GM23248 (cell line): Measurements from ENCODE around the gene GM2A. TPM values are rescaled to one million over a fixed set of nuclear protein-coding genes. Genes with fewer than 3 reads are reported as not detected.
A peak's percentile ranks its signal among the peaks of the same experiment; 100 is the strongest.

ENCODE experiments used
- DNase-seq: peaks from one replicate; pipeline ENCODE4 v3.0.0-alpha.2; 2015
- H2AFZ ChIP-seq: fragments of 200-600 bp; sonication (generic); 2 replicates; pipeline ENCODE4 v1.6.1; 2016; ENCODE audit warnings: antibody characterized with exemption
- H3F3A ChIP-seq: fragments of 200-600 bp; sonication (generic); 2 replicates; pipeline ENCODE4 v1.6.1; 2016; ENCODE audit warnings: mild to moderate bottlenecking, antibody characterized with exemption, mixed run types; ENCODE audit not compliant: insufficient read depth
- H3K27ac ChIP-seq: fragments of 200-600 bp; sonication (generic); 2 replicates; pipeline ENCODE4 v1.5.1; 2016; ENCODE audit warnings: mild to moderate bottlenecking
- H3K27me3 ChIP-seq: fragments of 200-600 bp; sonication (generic); replicated peaks from 2 replicates; pipeline ENCODE4 v1.6.1; 2016; ENCODE audit warnings: mild to moderate bottlenecking; ENCODE audit not compliant: insufficient read depth
- H3K36me3 ChIP-seq: fragments of 200-600 bp; sonication (generic); 2 replicates; pipeline ENCODE4 v1.6.1; 2016; ENCODE audit warnings: low read depth, mild to moderate bottlenecking
- H3K4me1 ChIP-seq: fragments of 200-600 bp; sonication (generic); 2 replicates; pipeline ENCODE4 v1.6.1; 2016; ENCODE audit warnings: mild to moderate bottlenecking; ENCODE audit not compliant: insufficient read depth
- H3K4me2 ChIP-seq: fragments of 200-600 bp; sonication (generic); one replicate; pipeline ENCODE4 v1.6.1; 2016; ENCODE audit warnings: mild to moderate bottlenecking; ENCODE audit not compliant: unreplicated experiment
- H3K4me3 ChIP-seq: fragments of 200-600 bp; sonication (generic); 2 replicates; pipeline ENCODE4 v1.5.1; 2016; ENCODE audit warnings: mild to moderate bottlenecking
- H3K79me2 ChIP-seq: fragments of 200-600 bp; sonication (generic); 2 replicates; pipeline ENCODE4 v1.6.1; 2016; ENCODE audit warnings: mild to moderate bottlenecking; ENCODE audit not compliant: insufficient read depth
- H3K9ac ChIP-seq: fragments of 200-600 bp; sonication (generic); 2 replicates; pipeline ENCODE4 v1.6.1; 2016; ENCODE audit warnings: mild to moderate bottlenecking
- H3K9me2 ChIP-seq: fragments of 200-600 bp; sonication (generic); 2 replicates; pipeline ENCODE4 v1.6.1; 2016; ENCODE audit warnings: mixed run types, mild to moderate bottlenecking, moderate library complexity; ENCODE audit not compliant: insufficient read depth
- H3K9me3 ChIP-seq: fragments of 200-600 bp; sonication (generic); one replicate; pipeline ENCODE4 v1.6.1; 2017; ENCODE audit warnings: low read depth
- H4K20me1 ChIP-seq: fragments of 200-600 bp; sonication (generic); 2 replicates; pipeline ENCODE4 v1.6.0; 2016; ENCODE audit not compliant: insufficient read depth
- EZH2 ChIP-seq: fragments of 200-600 bp; sonication (generic); IDR thresholded peaks from 2 replicates; pipeline ENCODE4 v1.6.1; 2018; ENCODE audit warnings: antibody characterized with exemption, mild to moderate bottlenecking; ENCODE audit not compliant: insufficient read depth, poor library complexity, severe bottlenecking
- EZH2phosphoT487 ChIP-seq: fragments of 200-600 bp; sonication (generic); IDR thresholded peaks from 2 replicates; pipeline ENCODE4 v1.6.1; 2018; ENCODE audit warnings: antibody characterized with exemption, moderate library complexity, mild to moderate bottlenecking, low read depth; ENCODE audit not compliant: insufficient read depth
- WGBS, 2 experiments: methylation state at CpG; one replicate each; pipeline ENCODE4 v1.1.6; 2015 to 2017; ENCODE audit warnings: low lambda C conversion rate in 2 of 2, low coverage in 1 of 2; ENCODE audit errors: missing lambda C conversion rate in 2 of 2; 5-methylcytosine and 5-hydroxymethylcytosine counted together
- in situ Hi-C: fragments of 300-500 bp; cut with MboI; formaldehyde crosslinking; loops from 2 replicates; pipeline ENCODE4 v1.15.0; 2020
- polyA plus RNA-seq: library from polyadenylated mRNA; unstranded; fragments of >200 nt; fragmentation: Nextera tagmentation; extraction: Ambion mirVana; gene quantifications from 2 replicates; pipeline ENCODE4 v1.2.1, GENCODE V29; 2016
- total RNA-seq: library from RNA; depleted of rRNA; stranded (reverse); fragments of >200 nt; shearing (Covaris generic); gene quantifications from 2 replicates; pipeline ENCODE4 v1.2.3, GENCODE V29; 2014

GM2A gene
- total and polyA plus RNA-seq, 2 experiments from 2014 or later = 11.2 to 23.5 TPM

DNA sequence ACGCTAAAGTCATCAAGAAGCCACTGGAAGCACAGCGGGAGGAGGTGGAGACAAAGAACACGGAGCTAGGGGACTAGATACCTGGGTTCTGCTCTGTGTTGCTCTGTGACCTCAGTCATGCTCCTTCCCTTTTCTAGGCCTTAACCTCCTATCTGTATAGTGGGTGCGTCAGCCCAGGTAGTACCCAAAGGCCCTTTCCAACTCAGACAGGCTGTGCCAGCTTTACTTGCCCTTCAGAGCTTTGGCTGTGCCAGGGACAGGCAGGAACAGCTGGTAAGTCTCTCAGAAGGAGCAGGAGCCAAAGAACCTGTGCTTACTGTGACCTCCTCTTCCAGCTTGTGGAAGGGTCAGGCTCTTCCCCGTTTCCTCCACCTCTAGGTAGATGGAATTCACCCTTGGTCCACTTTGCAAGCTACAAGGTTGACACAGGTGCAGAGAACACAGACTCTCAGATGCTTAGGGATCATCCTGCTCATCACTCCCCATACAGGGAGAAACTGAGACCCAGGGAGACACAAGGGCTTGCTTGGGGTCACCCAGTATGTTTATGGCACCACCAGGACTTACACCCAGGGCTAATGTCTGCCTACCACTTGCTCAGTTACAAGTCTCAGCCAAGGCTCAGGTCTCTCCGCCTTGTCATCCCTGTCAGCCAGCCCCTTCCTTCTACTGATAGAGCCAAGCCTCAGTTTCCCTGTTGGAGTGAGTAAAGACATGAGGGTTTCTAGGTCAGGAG lies 30.8 kb upstream of the GM2A start:
- Histone ChIP-seq H3F3A (no peaks in the 10 kb centered on the region; the same call in 1 of the 2 replicates), H4K20me1 (no peaks in the 10 kb centered on the region), H3K79me2 (no peaks in the 10 kb centered on the region), H3K9me2 (no peaks in the 10 kb centered on the region), H3K36me3 (no peaks in the 10 kb centered on the region), H3K4me1 (no peaks in the 10 kb centered on the region), H3K27ac (no peak overlapping the region), H3K4me3 (no peak overlapping the region), H3K9me3 (no peaks in the 10 kb centered on the region), H3K27me3 (no peaks in the 10 kb centered on the region), H3K4me2 (no peak overlapping the region), H2AFZ (no peak overlapping the region), H3K9ac (no peak overlapping the region)
- in situ Hi-C loops = no loop called here
- TF ChIP-seq EZH2phosphoT487 = no peak
- no peak for TF ChIP-seq EZH2
- 88 to 90% methylated on average over 6 of the region's 6 CpGs for WGBS, 2 experiments
- no peak for DNase-seq

DNA sequence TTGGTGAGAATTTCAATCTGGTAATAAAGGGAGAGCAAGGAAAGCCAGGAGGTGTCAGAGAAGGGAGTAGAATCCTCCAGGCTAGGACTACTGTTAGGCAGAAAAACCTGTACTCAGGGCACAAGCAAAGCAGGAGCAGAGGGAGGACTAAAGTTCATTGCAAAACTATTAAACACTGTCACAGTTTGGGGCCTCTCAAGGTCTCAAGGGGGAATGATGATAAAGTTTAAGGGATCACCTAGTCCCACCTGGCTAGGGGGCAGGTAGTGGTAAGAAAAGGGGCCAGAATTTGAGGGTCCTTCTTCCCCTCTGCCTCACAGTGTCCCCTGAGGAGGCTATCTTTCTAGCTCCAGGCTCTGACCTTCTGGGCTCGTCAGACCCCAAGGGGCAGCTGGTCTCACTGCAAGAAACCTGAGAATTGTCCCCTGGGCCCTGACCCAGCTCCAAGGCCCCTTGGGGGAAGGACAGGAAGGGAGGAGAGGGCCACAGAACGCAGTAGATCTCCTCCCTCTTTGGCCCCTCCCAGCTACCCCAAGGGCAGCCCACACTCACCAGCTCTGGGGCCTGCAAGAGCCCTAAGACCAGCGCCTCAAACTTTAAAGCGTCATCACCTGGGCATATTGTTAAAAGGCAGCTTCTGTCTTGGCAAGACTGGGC lies 30.1 kb upstream of the GM2A start:
- Histone ChIP-seq H3K4me3 (peak overlapping the region; percentile 94; the same call in 1 of the 2 replicates), H3K36me3 (no peaks in the 10 kb centered on the region), H4K20me1 (no peaks in the 10 kb centered on the region), H3K27me3 (no peaks in the 10 kb centered on the region), H3K9me3 (no peaks in the 10 kb centered on the region), H3K9ac (no peak overlapping the region), H3F3A (no peaks in the 10 kb centered on the region; the same call in 1 of the 2 replicates), H3K9me2 (no peaks in the 10 kb centered on the region), H2AFZ (peak overlapping the region; percentile 94; the same call in 1 of the 2 replicates), H3K79me2 (no peaks in the 10 kb centered on the region), H3K27ac (no peak overlapping the region), H3K4me1 (no peaks in the 10 kb centered on the region), H3K4me2 (peak overlapping the region; percentile 86)
- TF ChIP-seq EZH2phosphoT487 = no peak
- no peak for TF ChIP-seq EZH2
- WGBS, 2 experiments = 56 to 72% methylated on average over 4 of the region's 4 CpGs
- DNase-seq = no peak
- in situ Hi-C loops = no loop called here

DNA sequence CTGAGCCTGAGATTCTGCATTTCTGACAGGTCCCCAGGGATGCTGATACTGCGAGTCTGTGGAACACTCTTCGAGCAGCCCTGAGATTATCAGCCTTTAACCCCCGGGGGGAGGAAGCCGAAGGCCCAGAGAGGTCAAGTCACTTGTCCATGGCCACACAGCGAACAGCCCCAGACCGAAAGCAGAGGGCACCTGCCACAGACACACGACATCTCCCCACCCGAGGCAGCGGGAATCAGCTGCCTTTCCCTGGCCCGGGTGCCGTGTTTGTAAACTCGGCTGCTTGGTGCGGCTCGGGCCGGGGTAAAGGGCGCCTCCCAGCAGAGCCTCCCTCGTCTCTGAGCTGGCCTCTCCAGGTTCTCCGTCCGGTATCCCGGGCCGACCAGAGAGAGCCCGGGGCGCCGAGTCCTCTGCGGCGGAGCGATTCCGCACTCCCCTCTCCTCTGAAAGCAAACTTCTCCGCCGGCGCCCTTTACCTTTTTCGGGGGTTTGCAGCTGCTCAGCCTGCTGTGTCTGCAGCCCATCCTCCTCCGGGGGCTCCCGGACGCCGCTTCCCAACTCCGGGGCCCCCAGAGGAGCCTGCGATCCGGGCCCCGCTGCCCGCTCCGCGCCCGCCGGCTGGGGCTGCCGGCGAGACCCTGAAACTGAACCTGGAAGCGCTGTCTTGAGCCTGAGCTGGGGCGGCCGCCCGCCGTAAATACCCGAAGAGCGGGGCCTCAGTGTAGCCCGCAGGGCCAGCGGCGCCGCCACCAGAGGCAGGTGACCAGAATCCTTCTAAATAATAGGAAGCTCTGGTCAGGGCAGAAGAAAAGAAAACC lies 29.3 kb upstream of the GM2A start, which contains the start of gene CCDC69:
Gene CCDC69 (minus strand): TSS at position 646 of the 818 bp plus-strand sequence. CDS start 122 bp downstream, at position 524.
- WGBS, 2 experiments = 2 to 4% methylated on average over 56 to 57 of the region's 58 CpGs
- no peaks in the 10 kb centered on the region; the same call in 1 of the 2 replicates for H3F3A ChIP-seq
- no peaks in the 10 kb centered on the region for H4K20me1 ChIP-seq
- peak within 1 kb of the TSS; percentile 69 for H3K9ac ChIP-seq
- TF ChIP-seq EZH2 (no peak), EZH2phosphoT487 (no peak)
- H3K79me2 ChIP-seq = no peaks in the 10 kb centered on the region
- H3K36me3 ChIP-seq = no peaks in the 10 kb centered on the region
- 0 out of 2 replicates have a peak, but pooled peaks cover 5% of the 10 kb centered on the region for H3K27me3 ChIP-seq
- peak; percentile 79 for DNase-seq
- peak within 1 kb of the TSS; percentile 94 for H2AFZ ChIP-seq
- no peaks in the 10 kb centered on the region for H3K9me2 ChIP-seq
- in situ Hi-C loops = no loop called here
- no peaks in the 10 kb centered on the region for H3K9me3 ChIP-seq
- H3K27ac ChIP-seq = no peak within 1 kb of the TSS
- H3K4me1 ChIP-seq = no peaks in the 10 kb centered on the region
- H3K4me2 ChIP-seq = peak within 1 kb of the TSS; percentile 86
- H3K4me3 ChIP-seq = peak within 1 kb of the TSS; percentile 94

GRCh38 chr5:151224372-151224771 lies 28.6 kb upstream of the GM2A start:
- Histone ChIP-seq H3K79me2 (no peaks in the 10 kb centered on the region), H3K4me2 (peak overlapping the region; percentile 86), H3K4me3 (peak overlapping the region; percentile 94), H3K4me1 (no peaks in the 10 kb centered on the region), H3F3A (no peaks in the 10 kb centered on the region; the same call in 1 of the 2 replicates), H3K9me3 (no peaks in the 10 kb centered on the region), H3K9me2 (no peaks in the 10 kb centered on the region), H3K36me3 (no peaks in the 10 kb centered on the region), H3K27me3 (0 out of 2 replicates have a peak, but pooled peaks cover 5% of the 10 kb centered on the region), H3K27ac (no peak overlapping the region), H4K20me1 (no peaks in the 10 kb centered on the region), H3K9ac (no peak overlapping the region), H2AFZ (peak overlapping the region; percentile 94)
- no peak for TF ChIP-seq EZH2phosphoT487
- TF ChIP-seq EZH2 = no peak
- no peak for DNase-seq
- in situ Hi-C loops = no loop called here
- WGBS, 2 experiments = 78 to 81% methylated on average over 6 of the region's 6 CpGs
